Colonic mucosa (tissue), 4 donors: Measurements from ENCODE around the gene TP53AIP1. TPM values are rescaled to one million over a fixed set of nuclear protein-coding genes. Genes with fewer than 3 reads are reported as not detected.

Experiments
- DNase-seq: peaks from one replicate; pipeline ENCODE4 v3.0.0-alpha.2; 2020
- H3K27ac ChIP-seq: fragments of 200-600 bp; one replicate; pipeline ENCODE4 v1.8.0; 2021
- H3K27me3 ChIP-seq: fragments of 200-600 bp; one replicate; pipeline ENCODE4 v1.8.0; 2021
- H3K36me3 ChIP-seq: fragments of 200-600 bp; one replicate; pipeline ENCODE4 v1.8.0; 2021
- H3K4me1 ChIP-seq: fragments of 200-600 bp; one replicate; pipeline ENCODE4 v1.8.0; 2021; ENCODE audit warnings: mild to moderate bottlenecking
- H3K4me3 ChIP-seq: fragments of 200-600 bp; one replicate; pipeline ENCODE4 v1.8.0; 2021
- H3K9ac ChIP-seq, 2 donors: one replicate each; pipeline ENCODE4 v1.7.0; 2013; ENCODE audit warnings: control low read depth in 2 of 2, low read depth in 2 of 2, low read length in 2 of 2
- H3K9me3 ChIP-seq: fragments of 200-600 bp; one replicate; pipeline ENCODE4 v1.8.0; 2021
- CTCF ChIP-seq: fragments of 200-600 bp; IDR thresholded peaks from one replicate; pipeline ENCODE4 v1.8.0; 2022; ENCODE audit warnings: antibody characterized with exemption, mild to moderate bottlenecking
- intact Hi-C: fragments of 100-400 bp; cut with DNase I; formaldehyde crosslinking; loops from one replicate; pipeline ENCODE4 v1.14.1; 2022
- total RNA-seq, 2 donors: library from RNA; stranded (reverse); fragmentation: NEBNext Ultra II Directional in 1 of 2; extraction: Animal tissue kit (Norgen Biotek cat#: 25700) in 1 of 2; gene quantifications; one replicate each; pipeline ENCODE4 v1.2.1, GENCODE V29; 2021
- donor health status: healthy.
- donor health status: DM: no; HTN: no; CAD: no.
- donor health status: DM: no; HTN: no; CAD: no.

Gene TP53AIP1
- total RNA-seq, 2 donors from 2014 or later: 0.12 to 0.19 TPM

- no peak overlapping the region for H3K27ac ChIP-seq
- H3K4me1 ChIP-seq: no peaks in the 10 kb centered on the region
- TF ChIP-seq CTCF: no peak
- H3K9me3 ChIP-seq: no peaks in the 10 kb centered on the region
- DNase-seq: no peak
- H3K36me3 ChIP-seq: no peaks in the 10 kb centered on the region
- H3K4me3 ChIP-seq: no peak overlapping the region
- H3K27me3 ChIP-seq: no peaks in the 10 kb centered on the region
- intact Hi-C loops: no loop called here
- H3K9ac ChIP-seq: no peak overlapping the region
Measured at GRCh38 chr11:128916681-128917080, 26.0 kb downstream of the TP53AIP1 start.

GRCh38 chr11:128916037-128916572 lies 26.6 kb downstream of the TP53AIP1 start:
- H3K9ac ChIP-seq: no peak overlapping the region
- no peak for TF ChIP-seq CTCF
- no peak overlapping the region for H3K4me3 ChIP-seq
- H3K27me3 ChIP-seq: no peaks in the 10 kb centered on the region
- no peaks in the 10 kb centered on the region for H3K9me3 ChIP-seq
- H3K27ac ChIP-seq: no peak overlapping the region
- H3K4me1 ChIP-seq: no peaks in the 10 kb centered on the region
- no peaks in the 10 kb centered on the region for H3K36me3 ChIP-seq
- DNase-seq: no peak
- intact Hi-C loops: no loop called here

GRCh38 chr11:128915149-128915521 lies 27.5 kb downstream of the TP53AIP1 start:
- H3K27me3 ChIP-seq: no peaks in the 10 kb centered on the region
- no peak for DNase-seq
- no peaks in the 10 kb centered on the region for H3K9me3 ChIP-seq
- TF ChIP-seq CTCF: no peak
- no peaks in the 10 kb centered on the region for H3K4me1 ChIP-seq
- H3K4me3 ChIP-seq: no peak overlapping the region
- intact Hi-C loops: no loop called here
- no peaks in the 10 kb centered on the region for H3K36me3 ChIP-seq
- H3K9ac ChIP-seq: no peak overlapping the region
- H3K27ac ChIP-seq: no peak overlapping the region

GRCh38 chr11:128914216-128915148 lies 28.2 kb downstream of the TP53AIP1 start:
- Histone ChIP-seq H3K4me1 (no peaks in the 10 kb centered on the region), H3K9me3 (no peaks in the 10 kb centered on the region), H3K4me3 (no peak overlapping the region), H3K27ac (no peak overlapping the region), H3K36me3 (no peaks in the 10 kb centered on the region), H3K27me3 (no peaks in the 10 kb centered on the region), H3K9ac (no peak overlapping the region)
- no peak for TF ChIP-seq CTCF
- no peak for DNase-seq
- intact Hi-C loops: no loop called here

- Histone ChIP-seq H3K36me3 (no peaks in the 10 kb centered on the region), H3K27me3 (no peaks in the 10 kb centered on the region), H3K9ac (no peak overlapping the region), H3K27ac (no peak overlapping the region), H3K4me3 (no peak overlapping the region), H3K4me1 (no peaks in the 10 kb centered on the region), H3K9me3 (no peaks in the 10 kb centered on the region)
- no peak for TF ChIP-seq CTCF
- intact Hi-C loops: no loop called here
- DNase-seq: no peak
Measured at GRCh38 chr11:128913806-128914205, 28.9 kb downstream of the TP53AIP1 start.
